Keratinocyte (primary cell): Measurements from ENCODE around the gene DLX3. TPM values are rescaled to one million over a fixed set of nuclear protein-coding genes. Genes with fewer than 3 reads are reported as not detected.
A peak's percentile ranks its signal among the peaks of the same experiment; 100 is the strongest.

Experiments
- DNase-seq: peaks from one replicate; pipeline ENCODE4 v3.0.0-alpha.2; 2011; ENCODE audit warnings: low read depth, missing footprints, low spot score
- FAIRE-seq: peaks from 2 replicates; lab custom pipeline; 2011; peaks lifted over from hg19 to GRCh38; lab: Jason Lieb, UNC
- H2AFZ ChIP-seq: 2 replicates; pipeline ENCODE4 v1.6.0; 2012; ENCODE audit warnings: low read length, control low read depth, inconsistent platforms; ENCODE audit not compliant: control insufficient read depth
- H3K27ac ChIP-seq: 2 replicates; pipeline ENCODE4 v1.5.1; 2011; ENCODE audit warnings: low read length; ENCODE audit not compliant: control insufficient read depth, insufficient read depth
- H3K27me3 ChIP-seq: 3 replicates; pipeline ENCODE4 v1.6.0; 2011; ENCODE audit warnings: low read length; ENCODE audit not compliant: control insufficient read depth, insufficient read depth; ENCODE audit errors: extremely low read depth
- H3K36me3 ChIP-seq, 2 experiments: 2 replicates in 1 of 2; 3 replicates in 1 of 2; pipeline ENCODE4 v1.5.1; 2011; ENCODE audit warnings: low read length in 2 of 2, mild to moderate bottlenecking in 1 of 2; ENCODE audit not compliant: control insufficient read depth in 2 of 2, insufficient read depth in 2 of 2; ENCODE audit errors: extremely low read depth in 1 of 2
- H3K4me1 ChIP-seq: 3 replicates; pipeline ENCODE4 v1.5.1; 2011; ENCODE audit warnings: low read length; ENCODE audit not compliant: control insufficient read depth, insufficient read depth; ENCODE audit errors: extremely low read depth
- H3K4me2 ChIP-seq: 3 replicates; pipeline ENCODE4 v1.6.0; 2011; ENCODE audit warnings: low read depth, low read length; ENCODE audit not compliant: control insufficient read depth, insufficient read depth; ENCODE audit errors: extremely low read depth
- H3K4me3 ChIP-seq, 3 experiments: fragments of 200-600 bp in 1 of 3; sonication (generic) in 1 of 3; 2 replicates in 2 of 3; 3 replicates in 1 of 3; pipeline ENCODE4 v1.5.1; 2011 to 2016; ENCODE audit warnings: low read length in 3 of 3, mild to moderate bottlenecking in 3 of 3, control low read depth in 2 of 3, inconsistent platforms in 1 of 3, low read depth in 1 of 3, mixed read lengths in 1 of 3, mixed run types in 1 of 3, moderate library complexity in 1 of 3; ENCODE audit not compliant: control insufficient read depth in 2 of 3, insufficient read depth in 2 of 3; ENCODE audit errors: extremely low read depth in 1 of 3
- H3K79me2 ChIP-seq: 2 replicates; pipeline ENCODE4 v1.6.0; 2012; ENCODE audit warnings: low read length; ENCODE audit not compliant: control insufficient read depth, insufficient read depth
- H3K9ac ChIP-seq: 3 replicates; pipeline ENCODE4 v1.6.0; 2011; ENCODE audit warnings: low read length; ENCODE audit not compliant: control insufficient read depth, insufficient read depth; ENCODE audit errors: extremely low read depth
- H3K9me1 ChIP-seq: 3 replicates; pipeline ENCODE4 v1.6.0; 2011; ENCODE audit warnings: low read length; ENCODE audit not compliant: control insufficient read depth, insufficient read depth; ENCODE audit errors: extremely low read depth
- H3K9me3 ChIP-seq: 2 replicates; pipeline ENCODE4 v1.5.1; 2012; ENCODE audit warnings: low read depth, low read length; ENCODE audit not compliant: control insufficient read depth
- H4K20me1 ChIP-seq: 3 replicates; pipeline ENCODE4 v1.6.0; 2011; ENCODE audit warnings: low read length; ENCODE audit not compliant: control insufficient read depth, insufficient read depth; ENCODE audit errors: extremely low read depth
- EZH2 ChIP-seq: IDR thresholded peaks from one replicate; pipeline ENCODE4 v1.6.1; 2012; ENCODE audit warnings: inconsistent platforms, mild to moderate bottlenecking, low read length, moderate library complexity
- dilution Hi-C: fragments of 300-500 bp; cut with MboI; formaldehyde crosslinking; loops from one replicate; pipeline ENCODE4 v1.7.0; 2020; ENCODE audit warnings: low sequenced_read_pairs; ENCODE audit not compliant: extremely low pct_ligation_motif_present
- polyA plus RNA-seq, 5 experiments: library from polyadenylated mRNA; depleted of rRNA in 3 of 5; stranded (reverse) in 3 of 5; stranded (forward) in 1 of 5; unstranded in 1 of 5; fragments of >200 nt; gene quantifications; 1 replicate in 1 of 5; 2 replicates in 3 of 5; 3 replicates in 1 of 5; pipeline versions ENCODE4 v1.2.1 to v1.2.3, GENCODE V29; 2011 to 2012; ENCODE audit warnings: missing spikeins in 2 of 5, low read depth in 1 of 5, low replicate concordance in 1 of 5
- TF ChIP-seq, protein P1 (sequence below), 3 experiments: IDR thresholded peaks in 1 of 3; conservative IDR thresholded peaks in 1 of 3; optimal IDR thresholded peaks in 1 of 3; 2 replicates in 2 of 3; 3 replicates in 1 of 3; pipeline versions ENCODE3 to v1.5.1; 2011; ENCODE audit warnings: low read length in 3 of 3, mild to moderate bottlenecking in 3 of 3, moderate library complexity in 2 of 3, control low read depth in 1 of 3, inconsistent platforms in 1 of 3; ENCODE audit not compliant: insufficient read depth in 2 of 3; ENCODE audit errors: extremely low read depth in 1 of 3

DLX3 gene
- polyA plus RNA-seq, 1 donor (not counting 4 experiments of a cell fraction or from before 2014, with no cell fraction given) = 0.72 TPM

DNA sequence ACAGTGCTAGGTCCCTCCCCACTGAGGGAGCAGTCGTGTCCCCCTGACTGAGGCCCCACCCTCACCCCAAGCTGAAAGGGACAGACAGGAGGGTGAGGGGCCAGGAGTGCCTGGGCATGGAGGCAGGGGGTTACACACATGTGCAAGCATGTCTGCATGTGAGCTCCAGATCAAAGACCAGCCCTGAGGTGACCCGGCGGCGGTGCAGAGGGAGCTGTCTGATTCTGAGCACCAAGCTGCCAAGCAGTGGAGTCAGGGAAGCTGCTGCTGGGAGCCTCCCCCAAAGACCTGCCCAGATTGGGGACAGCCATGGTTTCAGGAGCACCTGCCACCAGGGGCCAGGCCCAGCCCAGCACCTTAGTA, 5.5 kb downstream of the DLX3 start:
- Histone ChIP-seq H2AFZ (no peak overlapping the region), H4K20me1 (no peaks in the 10 kb centered on the region), H3K79me2 (no peaks in the 10 kb centered on the region), H3K36me3 (peaks cover 0 to 2% of the 10 kb centered on the region in 2 experiments), H3K4me2 (no peak overlapping the region), H3K9me1 (no peaks in the 10 kb centered on the region), H3K4me1 (peaks cover 29% of the 10 kb centered on the region), H3K9ac (no peak overlapping the region), H3K27ac (no peak overlapping the region), H3K4me3 (no peak overlapping the region), H3K27me3 (peaks cover 25% of the 10 kb centered on the region), H3K9me3 (no peaks in the 10 kb centered on the region)
- dilution Hi-C loops = no loop called here
- no peak for DNase-seq
- FAIRE-seq = no peak
- no peak for TF ChIP-seq EZH2
- TF ChIP-seq, protein P1, sequence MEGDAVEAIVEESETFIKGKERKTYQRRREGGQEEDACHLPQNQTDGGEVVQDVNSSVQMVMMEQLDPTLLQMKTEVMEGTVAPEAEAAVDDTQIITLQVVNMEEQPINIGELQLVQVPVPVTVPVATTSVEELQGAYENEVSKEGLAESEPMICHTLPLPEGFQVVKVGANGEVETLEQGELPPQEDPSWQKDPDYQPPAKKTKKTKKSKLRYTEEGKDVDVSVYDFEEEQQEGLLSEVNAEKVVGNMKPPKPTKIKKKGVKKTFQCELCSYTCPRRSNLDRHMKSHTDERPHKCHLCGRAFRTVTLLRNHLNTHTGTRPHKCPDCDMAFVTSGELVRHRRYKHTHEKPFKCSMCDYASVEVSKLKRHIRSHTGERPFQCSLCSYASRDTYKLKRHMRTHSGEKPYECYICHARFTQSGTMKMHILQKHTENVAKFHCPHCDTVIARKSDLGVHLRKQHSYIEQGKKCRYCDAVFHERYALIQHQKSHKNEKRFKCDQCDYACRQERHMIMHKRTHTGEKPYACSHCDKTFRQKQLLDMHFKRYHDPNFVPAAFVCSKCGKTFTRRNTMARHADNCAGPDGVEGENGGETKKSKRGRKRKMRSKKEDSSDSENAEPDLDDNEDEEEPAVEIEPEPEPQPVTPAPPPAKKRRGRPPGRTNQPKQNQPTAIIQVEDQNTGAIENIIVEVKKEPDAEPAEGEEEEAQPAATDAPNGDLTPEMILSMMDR (optimal IDR thresholded peaks at IDR 0.05 in 1 of 3, IDR thresholded peaks at IDR 0.05 in 1 of 3, conservative IDR thresholded peaks at IDR 0.05 in 1 of 3; ENCODE audit: extremely low read depth in 1 of 3, insufficient read depth in 2 of 3, low read length in 3 of 3) = no peak

DNA sequence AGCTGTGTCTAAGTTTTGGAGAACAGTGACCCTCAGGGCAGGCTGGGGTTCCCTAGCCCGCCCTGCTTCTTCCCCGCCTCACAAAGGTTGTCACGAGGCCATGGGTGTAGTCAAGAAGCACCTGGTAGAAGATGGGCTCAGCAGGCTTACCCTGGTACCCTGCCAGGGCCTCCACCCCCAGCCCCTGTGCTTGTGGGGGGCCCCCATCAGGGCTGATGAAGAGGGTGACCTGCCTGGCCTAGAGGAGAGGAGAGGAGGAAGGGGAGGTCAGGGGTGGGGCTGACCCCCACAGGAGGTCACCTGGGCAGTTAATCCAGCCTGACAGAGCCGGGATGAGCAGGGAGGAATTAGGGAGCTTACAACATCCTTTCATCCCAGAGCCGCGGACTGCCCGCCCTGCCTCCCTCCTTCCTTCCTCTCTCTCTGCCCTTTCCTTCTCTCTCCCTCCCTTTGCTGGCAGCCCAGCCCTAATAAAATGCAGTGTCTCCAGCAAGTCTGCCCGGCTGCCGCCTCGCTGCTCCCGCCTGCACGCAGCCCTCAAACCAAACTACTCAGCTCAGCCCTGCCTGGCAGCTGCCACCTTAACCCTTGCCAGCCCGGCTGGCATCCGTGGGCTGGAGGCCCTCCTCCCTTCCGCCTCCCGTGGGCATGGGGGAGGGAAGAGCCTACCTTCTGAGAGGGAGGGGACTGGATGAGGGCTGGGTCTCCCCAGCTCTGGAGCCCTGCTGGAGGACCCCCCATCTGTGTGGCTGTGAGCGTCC, 7.2 kb downstream of the DLX3 start:
- dilution Hi-C loops = no loop called here
- no peak overlapping the region for H3K9ac ChIP-seq
- H2AFZ ChIP-seq = no peak overlapping the region

More for the DNA sequence above, 7.2 kb downstream of the DLX3 start:
- H3K9me3 ChIP-seq = no peaks in the 10 kb centered on the region
- no peak overlapping the region for H3K27ac ChIP-seq
- peaks cover 0 to 2% of the 10 kb centered on the region in 2 experiments for H3K36me3 ChIP-seq
- H3K79me2 ChIP-seq = no peaks in the 10 kb centered on the region
- FAIRE-seq (no peak), DNase-seq (no peak)
- H4K20me1 ChIP-seq = no peaks in the 10 kb centered on the region
- H3K4me2 ChIP-seq = peak overlapping the region; percentile 45
- peaks cover 20% of the 10 kb centered on the region for H3K27me3 ChIP-seq
- TF ChIP-seq, protein P1 (optimal IDR thresholded peaks at IDR 0.05 in 1 of 3, IDR thresholded peaks at IDR 0.05 in 1 of 3, conservative IDR thresholded peaks at IDR 0.05 in 1 of 3; ENCODE audit: extremely low read depth in 1 of 3, insufficient read depth in 2 of 3, low read length in 3 of 3) = no peak
- no peak overlapping the region for H3K4me3 ChIP-seq
- H3K4me1 ChIP-seq = peaks cover 24% of the 10 kb centered on the region
- no peaks in the 10 kb centered on the region for H3K9me1 ChIP-seq
